ENCODE data around the gene SLC22A17.

SLC22A17 gene

DNA sequence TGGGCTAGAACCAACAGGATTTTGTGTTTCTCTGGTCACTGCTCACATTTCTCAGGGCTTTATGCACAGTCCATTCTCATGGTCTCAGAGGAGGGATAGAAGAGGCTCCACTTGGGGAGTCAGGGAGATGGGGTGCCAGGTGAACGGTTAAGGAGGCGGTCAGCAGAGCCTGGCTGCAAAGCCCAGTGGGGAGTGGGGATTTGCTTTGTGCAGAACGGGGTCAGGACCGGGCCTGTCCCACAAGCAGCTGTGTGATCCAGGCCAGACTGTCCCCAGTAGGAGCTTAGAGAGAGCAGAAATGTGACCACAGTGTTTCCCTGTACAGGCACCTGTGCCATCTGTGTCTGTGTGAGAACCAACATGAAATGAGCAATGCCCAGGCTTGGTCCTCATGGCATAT lies 28.3 kb upstream of the SLC22A17 start:
- DNase-seq: no peak

DNA sequence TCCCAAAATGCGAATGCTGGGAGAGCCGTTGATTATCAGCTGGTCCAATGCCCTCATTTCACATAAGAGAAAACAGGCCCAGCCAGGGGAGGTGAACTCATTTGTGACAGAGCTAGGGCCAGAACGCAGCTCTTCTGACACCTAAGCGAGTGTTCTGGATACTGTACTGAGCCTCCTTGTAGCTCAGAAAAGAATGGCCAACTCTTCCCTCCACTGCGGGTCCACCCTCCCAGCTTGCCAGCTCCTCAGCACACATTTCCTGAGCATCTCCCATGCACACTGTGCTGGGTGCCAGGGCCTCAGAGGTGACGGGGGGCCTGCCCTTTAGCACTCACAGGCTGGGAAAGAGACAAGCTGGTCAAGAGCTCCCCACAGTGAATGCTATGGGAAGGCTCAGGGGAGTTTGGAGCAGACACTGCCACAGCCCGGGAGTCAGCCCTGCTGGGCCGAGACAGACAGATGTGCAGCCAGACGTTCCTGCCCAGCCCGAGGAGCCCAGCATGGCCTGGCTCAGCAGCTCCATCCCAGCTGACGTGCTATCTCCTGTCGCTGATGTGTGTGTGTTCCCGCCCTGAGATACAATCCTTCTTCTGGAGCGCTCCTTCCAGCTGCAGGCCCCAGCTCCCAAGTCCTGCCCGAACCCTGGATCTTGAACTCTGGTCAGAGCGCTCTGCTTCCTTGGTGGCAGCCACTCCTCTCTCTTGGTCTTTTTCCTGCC lies 27.7 kb upstream of the SLC22A17 start:
- no peak for DNase-seq

- no peak for DNase-seq
Measured at GRCh38 chr14:23379366-23380196, 26.9 kb upstream of the SLC22A17 start.

DNA sequence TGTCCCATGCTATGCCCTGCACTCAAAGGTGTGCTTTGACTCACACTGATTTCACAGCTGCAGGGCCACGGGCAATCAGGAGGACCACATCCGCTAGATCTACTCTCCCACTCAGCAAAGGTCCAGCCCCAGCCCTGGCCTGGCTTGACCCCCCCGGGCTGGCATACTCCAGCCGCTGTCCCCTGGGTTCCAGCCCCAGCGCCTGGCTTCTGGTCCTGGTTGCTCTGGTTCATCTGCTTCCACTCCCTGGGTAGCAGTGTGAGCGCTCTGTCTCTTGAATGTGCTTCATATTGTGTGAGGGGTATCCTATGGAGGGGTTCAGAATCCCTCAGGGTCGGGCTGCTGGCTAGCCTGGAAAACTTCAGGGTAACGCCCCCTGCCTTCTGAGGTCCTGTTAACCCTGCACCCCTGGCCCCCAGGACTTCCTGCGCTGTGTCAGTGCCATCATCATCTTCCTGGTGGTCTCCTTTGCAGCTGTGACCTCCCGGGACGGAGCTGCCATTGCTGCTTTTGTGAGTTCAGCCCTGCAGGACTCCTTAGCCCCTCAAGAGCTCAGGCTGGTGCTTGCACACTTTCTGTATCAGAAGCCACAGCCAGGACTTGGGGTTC lies 26.0 kb upstream of the SLC22A17 start:
- DNase-seq: no peak

GRCh38 chr14:23377573-23378563 lies 25.2 kb upstream of the SLC22A17 start:
- DNase-seq: no peak

DNA sequence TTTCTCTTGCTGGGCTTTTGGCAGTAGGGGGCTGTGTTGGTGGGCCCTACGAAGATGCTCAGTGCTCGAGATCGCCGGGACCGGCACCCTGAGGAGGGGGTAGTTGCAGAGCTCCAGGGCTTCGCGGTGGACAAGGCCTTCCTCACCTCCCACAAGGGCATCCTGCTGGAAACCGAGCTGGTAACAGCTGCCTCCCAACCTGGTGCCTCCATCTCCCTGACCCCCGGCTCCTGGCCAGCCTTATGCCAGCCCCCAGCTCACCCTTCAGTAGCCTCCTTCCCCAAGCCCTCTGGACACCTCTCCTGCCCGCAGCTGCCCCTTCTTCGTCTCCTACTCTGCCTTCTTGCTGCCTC lies 24.5 kb upstream of the SLC22A17 start:
- no peak for DNase-seq

GRCh38 chr14:23376482-23377197 lies 24.0 kb upstream of the SLC22A17 start, which contains the start of gene CMTM5:
TSS of gene CMTM5 (plus strand) at chr14:23377046. CDS start at chr14:23377252, 206 bp downstream.
- DNase-seq: no peak

DNA sequence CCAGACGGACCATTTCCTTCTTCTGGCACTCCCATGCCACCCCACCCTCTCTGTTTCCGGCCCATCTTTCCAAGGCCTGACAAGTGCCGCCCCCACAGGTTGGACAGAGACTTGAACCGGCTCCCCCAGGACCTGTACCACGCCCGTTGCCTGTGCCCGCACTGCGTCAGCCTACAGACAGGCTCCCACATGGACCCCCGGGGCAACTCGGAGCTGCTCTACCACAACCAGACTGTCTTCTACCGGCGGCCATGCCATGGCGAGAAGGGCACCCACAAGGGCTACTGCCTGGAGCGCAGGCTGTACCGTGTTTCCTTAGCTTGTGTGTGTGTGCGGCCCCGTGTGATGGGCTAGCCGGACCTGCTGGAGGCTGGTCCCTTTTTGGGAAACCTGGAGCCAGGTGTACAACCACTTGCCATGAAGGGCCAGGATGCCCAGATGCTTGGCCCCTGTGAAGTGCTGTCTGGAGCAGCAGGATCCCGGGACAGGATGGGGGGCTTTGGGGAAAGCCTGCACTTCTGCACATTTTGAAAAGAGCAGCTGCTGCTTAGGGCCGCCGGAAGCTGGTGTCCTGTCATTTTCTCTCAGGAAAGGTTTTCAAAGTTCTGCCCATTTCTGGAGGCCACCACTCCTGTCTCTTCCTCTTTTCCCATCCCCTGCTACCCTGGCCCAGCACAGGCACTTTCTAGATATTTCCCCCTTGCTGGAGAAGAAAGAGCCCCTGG lies 23.0 kb upstream of the SLC22A17 start:
- no peak for DNase-seq

- DNase-seq: no peak
Measured at GRCh38 chr14:23373041-23373440, 20.4 kb upstream of the SLC22A17 start.

- DNase-seq: no peak
Measured at GRCh38 chr14:23372509-23372908, 19.8 kb upstream of the SLC22A17 start, which contains the start of gene IL25. TSS of gene IL25 (plus strand) at chr14:23372809.

DNA sequence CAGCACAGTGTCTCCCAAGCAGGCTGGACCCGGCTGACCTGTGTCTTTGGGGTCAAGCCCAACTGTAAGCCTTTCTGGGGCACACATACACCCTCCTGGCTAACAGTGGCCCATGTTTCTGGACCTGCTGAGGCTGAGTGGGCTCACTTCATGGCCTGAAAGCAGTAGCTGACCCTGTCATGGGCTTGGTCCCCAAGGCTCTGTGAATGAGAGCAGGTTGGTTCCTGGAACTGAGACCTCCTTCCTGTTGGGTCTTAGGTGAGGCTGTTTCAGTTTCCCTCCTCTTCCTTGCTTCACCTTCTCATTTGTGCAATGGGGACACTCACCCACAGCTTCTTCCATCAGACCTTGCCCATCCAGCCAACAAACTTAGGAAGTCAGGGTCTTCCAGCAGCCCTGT lies 19.2 kb upstream of the SLC22A17 start:
- no peak for DNase-seq

GRCh38 chr14:23370221-23370620 lies 17.5 kb upstream of the SLC22A17 start:
- no peak for DNase-seq

- no peak for DNase-seq
Measured at GRCh38 chr14:23366426-23366921, 13.8 kb upstream of the SLC22A17 start.

DNA sequence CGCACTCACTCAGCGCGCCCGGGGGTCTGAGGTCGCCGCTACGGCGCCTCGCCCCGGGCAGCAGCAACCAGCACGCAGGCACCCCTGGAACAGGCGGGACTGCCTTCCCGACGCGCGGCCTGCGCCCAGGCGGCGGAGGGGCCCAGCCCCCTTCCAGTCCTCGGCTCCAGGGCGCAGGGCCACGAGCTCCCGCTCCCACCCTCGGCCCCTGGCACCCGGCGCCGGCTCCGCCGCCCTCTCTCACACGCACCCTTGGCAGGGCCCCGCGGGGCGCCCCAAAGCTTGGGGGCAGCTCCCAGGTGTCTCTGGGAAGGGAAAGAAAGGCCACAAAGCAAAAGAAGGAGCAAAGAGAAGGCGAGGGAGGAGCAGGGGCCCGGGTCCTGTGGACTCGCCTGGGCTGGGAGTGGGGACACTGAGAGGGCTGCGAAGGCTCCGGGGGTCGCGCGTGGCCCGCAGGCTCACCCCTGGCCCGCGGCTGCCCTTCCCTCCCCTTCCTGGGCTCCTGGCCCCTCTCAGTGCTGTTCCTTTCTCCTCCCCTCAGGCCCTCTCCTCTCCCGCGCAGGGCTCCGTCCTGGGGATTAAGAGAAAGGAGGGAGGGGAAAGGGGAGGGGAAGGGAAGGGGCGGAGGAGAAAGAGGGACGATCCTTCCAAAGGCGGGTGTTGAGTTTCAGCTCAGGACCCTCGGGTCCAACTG lies 13.2 kb upstream of the SLC22A17 start:
- DNase-seq: no peak

DNA sequence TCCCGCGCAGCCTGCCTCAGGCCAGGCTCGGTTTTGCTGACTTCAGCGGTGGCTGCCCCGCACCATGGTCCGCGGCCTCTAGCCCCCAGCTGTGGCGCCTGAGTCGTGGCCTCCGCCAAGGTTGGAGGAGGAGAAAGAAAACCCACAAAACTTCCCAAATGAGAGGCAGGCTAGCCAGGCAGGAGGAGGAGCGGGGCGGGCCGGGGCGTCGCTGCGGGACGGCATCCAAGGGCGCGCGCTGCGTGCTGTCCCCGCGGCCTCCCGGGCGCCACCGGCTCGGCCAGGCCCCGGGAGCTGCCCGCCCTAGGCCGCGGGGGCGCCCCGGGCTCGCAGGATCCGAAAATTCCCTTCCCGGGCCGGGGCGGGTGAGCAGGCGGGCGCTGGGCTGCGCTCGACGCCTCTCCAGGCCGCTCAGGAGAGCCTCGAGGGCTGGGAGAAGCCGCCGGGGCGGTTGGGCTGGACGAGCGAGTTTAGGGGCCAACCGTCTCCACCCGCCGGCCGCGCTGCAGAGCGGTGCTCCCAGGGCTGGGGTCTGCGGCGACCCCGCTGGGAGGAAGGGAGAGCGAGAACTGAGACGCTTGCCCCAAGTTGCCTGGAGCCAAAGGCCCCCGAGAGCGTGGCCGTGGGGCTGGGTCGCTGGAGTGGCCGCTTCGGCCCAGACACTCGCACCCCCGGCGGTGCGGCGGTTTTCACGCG lies 12.5 kb upstream of the SLC22A17 start, which contains the start of gene EFS:
Gene EFS, minus strand, starts transcription at position 137 of the 696 bp plus-strand sequence. CDS start 147 bp downstream, outside the sequence.
- no peak for DNase-seq

GRCh38 chr14:23364164-23365035 lies 11.7 kb upstream of the SLC22A17 start:
- DNase-seq: no peak

GRCh38 chr14:23362200-23362599 lies 9.5 kb upstream of the SLC22A17 start:
- no peak for DNase-seq

GRCh38 chr14:23361763-23362162 lies 9.1 kb upstream of the SLC22A17 start:
- no peak for DNase-seq
